Ishikawa (cell line): ENCODE results near the gene TRMT10B.

ENCODE experiments used
- CEBPB ChIP-seq: IDR thresholded peaks from 2 replicates; pipeline ENCODE4 v1.6.1; 2012
- CREB1 ChIP-seq: IDR thresholded peaks from 2 replicates; pipeline ENCODE4 v1.6.1; 2012; ENCODE audit warnings: low read depth
- EGR1 ChIP-seq: IDR thresholded peaks from 2 replicates; pipeline ENCODE4 v1.6.1; 2012
- EP300 ChIP-seq: IDR thresholded peaks from 2 replicates; pipeline ENCODE4 v1.6.1; 2012; ENCODE audit warnings: borderline replicate concordance
- FOXM1 ChIP-seq: IDR thresholded peaks from 2 replicates; pipeline ENCODE4 v1.6.1; 2012; ENCODE audit warnings: low read depth, borderline replicate concordance
- MAX ChIP-seq: IDR thresholded peaks from 2 replicates; pipeline ENCODE4 v1.6.1; 2012
- NFIC ChIP-seq: IDR thresholded peaks from 2 replicates; pipeline ENCODE4 v1.6.1; 2012
- RAD21 ChIP-seq: IDR thresholded peaks from 2 replicates; pipeline ENCODE4 v1.6.1; 2012; ENCODE audit warnings: low read depth
- REST ChIP-seq: IDR thresholded peaks from 2 replicates; pipeline ENCODE4 v1.6.1; 2012; ENCODE audit warnings: low read depth, mild to moderate bottlenecking
- TAF1 ChIP-seq: IDR thresholded peaks from 2 replicates; pipeline ENCODE4 v1.6.1; 2012; ENCODE audit warnings: low read depth, mild to moderate bottlenecking
- TCF12 ChIP-seq: IDR thresholded peaks from 2 replicates; pipeline ENCODE4 v1.6.1; 2012; ENCODE audit warnings: low read depth
- TEAD4 ChIP-seq: IDR thresholded peaks from 2 replicates; pipeline ENCODE4 v1.6.1; 2012
- USF1 ChIP-seq: IDR thresholded peaks from 2 replicates; pipeline ENCODE4 v1.6.1; 2012
- YY1 ChIP-seq: IDR thresholded peaks from 2 replicates; pipeline ENCODE4 v1.6.1; 2012; ENCODE audit warnings: low read depth
- ZBTB7A ChIP-seq: IDR thresholded peaks from 2 replicates; pipeline ENCODE4 v1.6.1; 2012; ENCODE audit warnings: low read depth

TRMT10B gene

GRCh38 chr9:37715260-37715659, 38.3 kb upstream of the TRMT10B start:
- no peak for TF ChIP-seq TEAD4
- TF ChIP-seq YY1 = no peak
- no peak for TF ChIP-seq TCF12
- no peak for TF ChIP-seq ZBTB7A
- TF ChIP-seq CEBPB = no peak
- no peak for TF ChIP-seq TAF1
- TF ChIP-seq USF1 = no peak
- no peak for TF ChIP-seq CREB1
- no peak for TF ChIP-seq NFIC
- no peak for TF ChIP-seq MAX
- TF ChIP-seq FOXM1 = no peak
- no peak for TF ChIP-seq EP300

GRCh38 chr9:37715991-37716505, 37.6 kb upstream of the TRMT10B start:
- TF ChIP-seq CREB1 (no peak), TCF12 (no peak), NFIC (no peak), CEBPB (no peak), TAF1 (no peak), FOXM1 (no peak), USF1 (no peak), EP300 (no peak), EGR1 (no peak), YY1 (no peak), ZBTB7A (no peak), TEAD4 (no peak), REST (no peak), RAD21 (no peak), MAX (no peak)

GRCh38 chr9:37719526-37719925, 34.1 kb upstream of the TRMT10B start:
- no peak for TF ChIP-seq TCF12
- TF ChIP-seq CEBPB = no peak
- no peak for TF ChIP-seq REST
- TF ChIP-seq YY1 = no peak
- TF ChIP-seq CREB1 = no peak
- TF ChIP-seq ZBTB7A = no peak
- no peak for TF ChIP-seq TAF1
- no peak for TF ChIP-seq FOXM1
- no peak for TF ChIP-seq EP300
- TF ChIP-seq EGR1 = no peak
- no peak for TF ChIP-seq MAX
- no peak for TF ChIP-seq NFIC
- TF ChIP-seq TEAD4 = no peak
- TF ChIP-seq RAD21 = no peak
- TF ChIP-seq USF1 = no peak

- TF ChIP-seq NFIC (no peak), TCF12 (no peak), EGR1 (no peak), USF1 (no peak), FOXM1 (no peak), MAX (no peak), ZBTB7A (no peak), CREB1 (no peak), YY1 (no peak), CEBPB (no peak), RAD21 (no peak), TEAD4 (no peak), REST (no peak), EP300 (no peak), TAF1 (no peak)
Measured at GRCh38 chr9:37727013-37727412, 26.6 kb upstream of the TRMT10B start.
